Transverse colon (tissue), 4 donors: ENCODE data around the gene AFAP1L2.

Source experiments
- POLR2A ChIP-seq: fragments of 450-650 bp; IDR thresholded peaks from one replicate; pipeline ENCODE4 v1.6.1; 2016; ENCODE audit warnings: antibody characterized with exemption, mild to moderate bottlenecking, moderate library complexity
- POLR2AphosphoS5 ChIP-seq, 3 donors: sonication (generic); formaldehyde crosslinking; IDR thresholded peaks; one replicate each; pipeline ENCODE4 v1.6.1; 2016; ENCODE audit warnings: antibody characterized with exemption in 3 of 3
- TF ChIP-seq, protein P1 (sequence below), 5 experiments: fragments of 200-600 bp in 3 of 5; fragments of 450-650 bp in 2 of 5; sonication (generic) in 3 of 5; IDR thresholded peaks; 1 replicate in 2 of 5; 2 replicates in 3 of 5; pipeline ENCODE4 v1.5.1; 2016 to 2017; ENCODE audit warnings: antibody characterized with exemption in 5 of 5, inconsistent platforms in 3 of 5, mild to moderate bottlenecking in 2 of 5, moderate library complexity in 1 of 5

DNA sequence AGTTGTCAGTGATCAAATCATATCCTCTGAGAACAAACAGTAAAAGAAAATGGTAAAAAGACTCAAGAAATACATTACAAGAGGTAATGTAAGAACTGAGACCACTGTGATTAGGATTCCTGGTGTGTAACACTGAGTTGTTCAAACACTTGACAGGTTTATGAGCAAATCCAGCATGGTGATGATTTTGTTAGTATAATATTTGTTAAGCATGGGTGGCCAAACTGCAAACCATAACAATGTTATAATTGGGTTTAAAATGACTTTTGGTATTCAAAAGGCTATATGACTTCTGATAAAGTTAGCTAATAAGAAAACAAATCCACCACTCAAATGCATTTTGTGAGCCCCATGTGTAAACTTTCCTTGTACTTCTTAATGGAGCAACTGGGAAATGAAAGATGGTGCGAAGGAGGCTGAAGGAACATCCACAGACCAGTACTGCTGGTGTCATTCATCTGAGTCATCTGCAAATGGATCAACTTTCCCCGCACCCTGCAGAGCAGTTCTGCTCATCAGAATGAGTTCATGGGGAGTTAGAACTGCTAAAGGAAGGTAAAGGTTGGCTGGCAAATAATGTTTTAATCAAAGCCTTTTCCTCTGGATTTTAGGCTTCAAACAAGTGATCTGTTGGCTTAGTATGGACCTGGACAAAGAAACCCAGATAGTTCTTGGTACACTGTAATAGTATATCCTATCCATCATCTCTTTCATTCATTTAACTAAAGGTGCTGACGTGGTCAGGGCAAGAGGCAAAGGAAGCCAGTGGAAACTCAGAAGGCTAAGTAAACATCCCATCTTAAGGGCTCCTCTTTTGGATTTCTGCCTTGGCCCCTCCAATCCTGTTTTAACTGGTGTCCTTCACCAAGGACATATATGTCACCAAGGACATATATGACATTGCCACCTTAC, 45.0 kb downstream of the AFAP1L2 start:
- TF ChIP-seq, protein P1, sequence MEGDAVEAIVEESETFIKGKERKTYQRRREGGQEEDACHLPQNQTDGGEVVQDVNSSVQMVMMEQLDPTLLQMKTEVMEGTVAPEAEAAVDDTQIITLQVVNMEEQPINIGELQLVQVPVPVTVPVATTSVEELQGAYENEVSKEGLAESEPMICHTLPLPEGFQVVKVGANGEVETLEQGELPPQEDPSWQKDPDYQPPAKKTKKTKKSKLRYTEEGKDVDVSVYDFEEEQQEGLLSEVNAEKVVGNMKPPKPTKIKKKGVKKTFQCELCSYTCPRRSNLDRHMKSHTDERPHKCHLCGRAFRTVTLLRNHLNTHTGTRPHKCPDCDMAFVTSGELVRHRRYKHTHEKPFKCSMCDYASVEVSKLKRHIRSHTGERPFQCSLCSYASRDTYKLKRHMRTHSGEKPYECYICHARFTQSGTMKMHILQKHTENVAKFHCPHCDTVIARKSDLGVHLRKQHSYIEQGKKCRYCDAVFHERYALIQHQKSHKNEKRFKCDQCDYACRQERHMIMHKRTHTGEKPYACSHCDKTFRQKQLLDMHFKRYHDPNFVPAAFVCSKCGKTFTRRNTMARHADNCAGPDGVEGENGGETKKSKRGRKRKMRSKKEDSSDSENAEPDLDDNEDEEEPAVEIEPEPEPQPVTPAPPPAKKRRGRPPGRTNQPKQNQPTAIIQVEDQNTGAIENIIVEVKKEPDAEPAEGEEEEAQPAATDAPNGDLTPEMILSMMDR (IDR thresholded peaks at IDR 0.05), result no peak
- TF ChIP-seq POLR2A (no peak), POLR2AphosphoS5 (IDR thresholded peaks at IDR 0.05) (no peak)
